Liver (tissue), 9 donors: ENCODE results near the gene NEU4. TPM values are rescaled to one million over a fixed set of nuclear protein-coding genes. Genes with fewer than 3 reads are reported as not detected.
"Not testable (repeated sequence)": the region's sequence is repeated elsewhere in the genome, so short reads cannot be mapped to it uniquely, and the experiment has no call there.

Experiments
- DNase-seq: peaks from one replicate; pipeline ENCODE4 v3.0.0-alpha.2; 2017; ENCODE audit warnings: low spot score
- H3K27ac ChIP-seq, 2 donors: one replicate each; pipeline ENCODE4 v1.7.0; 2013; ENCODE audit warnings: inconsistent platforms in 2 of 2, low read length in 2 of 2, control low read depth in 1 of 2, low read depth in 1 of 2, mild to moderate bottlenecking in 1 of 2
- H3K27me3 ChIP-seq, 4 donors: one replicate each; pipeline versions ENCODE4 v1.6.1 to v1.7.0; 2013; ENCODE audit warnings: low read length in 3 of 4, inconsistent platforms in 1 of 4, mild to moderate bottlenecking in 1 of 4, moderate library complexity in 1 of 4; ENCODE audit not compliant: control insufficient read depth in 4 of 4, insufficient read depth in 4 of 4
- H3K36me3 ChIP-seq, 4 donors: one replicate each; pipeline versions ENCODE4 v1.6.1 to v1.7.0; 2013; ENCODE audit warnings: low read length in 3 of 4, mild to moderate bottlenecking in 3 of 4, low read depth in 1 of 4, moderate library complexity in 1 of 4; ENCODE audit not compliant: control insufficient read depth in 4 of 4, insufficient read depth in 3 of 4
- H3K4me1 ChIP-seq, 4 donors: one replicate each; pipeline versions ENCODE4 v1.6.1 to v1.7.0; 2013; ENCODE audit warnings: low read length in 3 of 4, mild to moderate bottlenecking in 3 of 4, moderate library complexity in 1 of 4; ENCODE audit not compliant: control insufficient read depth in 4 of 4, insufficient read depth in 4 of 4
- H3K4me3 ChIP-seq, 3 donors: one replicate each; pipeline versions ENCODE4 v1.6.1 to v1.7.0; 2013; ENCODE audit warnings: low read length in 3 of 3, control low read depth in 1 of 3, low read depth in 1 of 3, mild to moderate bottlenecking in 1 of 3
- H3K9ac ChIP-seq, 2 donors: one replicate each; pipeline ENCODE4 v1.7.0; 2013; ENCODE audit warnings: low read length in 2 of 2, mild to moderate bottlenecking in 2 of 2, moderate library complexity in 2 of 2, control low read depth in 1 of 2, low read depth in 1 of 2
- H3K9me3 ChIP-seq, 4 donors: one replicate each; pipeline versions ENCODE4 v1.6.1 to v1.7.0; 2013; ENCODE audit warnings: low read length in 3 of 4; ENCODE audit not compliant: control insufficient read depth in 4 of 4
- ATF3 ChIP-seq: IDR thresholded peaks from 2 replicates; pipeline ENCODE4 v1.6.1; 2016; ENCODE audit warnings: antibody characterized with exemption
- FOXA1 ChIP-seq: IDR thresholded peaks from 2 replicates; pipeline ENCODE4 v1.6.1; 2016; ENCODE audit warnings: antibody characterized with exemption
- FOXA2 ChIP-seq: IDR thresholded peaks from 2 replicates; pipeline ENCODE4 v1.6.1; 2016; ENCODE audit warnings: antibody characterized with exemption
- GABPA ChIP-seq, 2 donors: IDR thresholded peaks in 1 of 2; conservative IDR thresholded peaks in 1 of 2; 2 replicates each; pipeline ENCODE4 v1.6.1; 2016; ENCODE audit warnings: antibody characterized with exemption in 2 of 2, mild to moderate bottlenecking in 1 of 2, moderate library complexity in 1 of 2
- HNF4A ChIP-seq, 2 donors: conservative IDR thresholded peaks; 2 replicates each; pipeline ENCODE4 v1.6.1; 2016; ENCODE audit warnings: antibody characterized with exemption in 2 of 2, mild to moderate bottlenecking in 2 of 2
- HNF4G ChIP-seq: IDR thresholded peaks from 2 replicates; pipeline ENCODE4 v1.6.1; 2016; ENCODE audit warnings: antibody characterized with exemption
- RXRA ChIP-seq, 2 donors: IDR thresholded peaks; 2 replicates each; pipeline ENCODE4 v1.6.1; 2017 to 2018; ENCODE audit warnings: antibody characterized with exemption in 2 of 2, mild to moderate bottlenecking in 1 of 2
- SP1 ChIP-seq: IDR thresholded peaks from 2 replicates; pipeline ENCODE4 v1.6.1; 2018; ENCODE audit warnings: antibody characterized with exemption, mild to moderate bottlenecking
- TAF1 ChIP-seq: conservative IDR thresholded peaks from 2 replicates; pipeline ENCODE4 v1.6.1; 2016; ENCODE audit warnings: antibody characterized with exemption, mild to moderate bottlenecking
- YY1 ChIP-seq: IDR thresholded peaks from 2 replicates; pipeline ENCODE4 v1.6.1; 2016; ENCODE audit warnings: antibody characterized with exemption, mild to moderate bottlenecking
- ZBTB33 ChIP-seq: IDR thresholded peaks from 2 replicates; pipeline ENCODE4 v1.6.1; 2016; ENCODE audit warnings: antibody characterized with exemption
- WGBS: extraction: QIAGEN DNeasy Blood & Tissue Kit; methylation state at CpG from one replicate; pipeline ENCODE4 v1.1.7; 2013; 5-methylcytosine and 5-hydroxymethylcytosine counted together
- polyA plus RNA-seq, 2 donors: library from polyadenylated mRNA; stranded (reverse) in 1 of 2; unstranded in 1 of 2; fragments of 200-250 nt in 1 of 2; fragments of >200 nt in 1 of 2; fragmentation: Nextera tagmentation in 1 of 2; extraction: Ambion mirVana in 1 of 2; gene quantifications; one replicate each; pipeline versions ENCODE4 v1.2.1 to v1.2.3, GENCODE V29; 2013 to 2015
- total RNA-seq, 2 donors: library from RNA; depleted of rRNA; stranded (reverse); fragments of >200 nt; gene quantifications; one replicate each; pipeline ENCODE4 v1.2.3, GENCODE V29; 2014
- donor health status: healthy.
- donor health status: healthy.
- donor health status: healthy.
- donor health status: healthy.
- donor health status: healthy.

Gene NEU4
- total and polyA plus RNA-seq, 4 donors: 5.4 to 58.4 (median 35.1) TPM

DNA sequence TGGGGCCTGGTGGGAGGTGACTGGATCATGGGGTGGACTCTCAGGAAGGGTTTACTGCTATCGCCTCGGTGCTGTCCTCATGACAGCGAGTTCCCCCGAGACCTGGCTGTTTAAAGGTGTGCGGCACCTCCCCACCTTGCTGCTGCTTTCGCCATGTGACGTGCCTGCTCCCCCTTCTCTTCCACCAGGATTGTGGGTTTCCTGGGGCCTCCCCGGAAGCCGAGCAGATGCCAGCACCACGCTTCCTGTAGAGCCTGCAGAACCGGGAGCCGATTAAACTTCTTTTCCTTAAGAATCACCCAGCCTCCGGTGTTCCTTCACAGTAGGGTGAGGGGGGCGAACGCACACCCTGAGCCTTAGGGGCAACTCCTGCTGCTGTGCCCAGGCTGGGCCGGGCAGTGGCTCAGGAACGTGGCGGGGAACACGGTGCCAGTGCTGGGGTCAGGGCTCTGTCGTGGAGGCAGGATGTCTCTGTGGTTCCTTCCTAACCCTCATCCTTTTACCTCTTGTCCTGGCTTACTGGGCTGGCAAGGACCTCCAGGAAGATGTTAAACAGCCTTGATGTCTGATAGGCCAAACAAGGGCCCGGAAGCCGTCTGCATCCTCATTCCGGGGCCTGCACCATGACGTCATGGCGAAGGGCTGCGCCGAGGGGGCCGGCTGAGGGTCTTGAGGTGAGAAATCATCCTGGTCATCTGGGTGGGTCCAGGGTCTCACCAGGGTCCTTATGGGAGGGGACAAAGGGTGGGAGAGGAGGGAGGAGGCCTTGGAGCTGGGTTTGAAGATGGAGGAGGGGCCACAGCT lies 12.7 kb downstream of the NEU4 start:
- H3K9ac ChIP-seq: no peak overlapping the region
- H3K4me1 ChIP-seq: peaks cover 8 to 15% (median 9%) of the 10 kb centered on the region in 4 donors
- H3K27me3 ChIP-seq: no peaks in the 10 kb centered on the region
- H3K4me3 ChIP-seq: no peak overlapping the region
- H3K9me3 ChIP-seq: peaks cover 0 to under 1% (median under 1%) of the 10 kb centered on the region in 4 donors
- TF ChIP-seq FOXA2: no peak
- TF ChIP-seq ATF3: no peak
- WGBS: 78% methylated on average over 28 of the region's 28 CpGs
- no peaks in the 10 kb centered on the region for H3K36me3 ChIP-seq
- no peak overlapping the region for H3K27ac ChIP-seq
- no peak for DNase-seq

- H3K27me3 ChIP-seq: no peaks in the 10 kb centered on the region
- H3K9ac ChIP-seq: no peak overlapping the region
- H3K4me1 ChIP-seq: peaks cover 8 to 12% (median 9%) of the 10 kb centered on the region in 4 donors
- peaks cover 0 to 5% (median 3%) of the 10 kb centered on the region in 4 donors for H3K9me3 ChIP-seq
- H3K27ac ChIP-seq: no peak overlapping the region
- 86% methylated on average over 14 of the region's 14 CpGs for WGBS
- no peak overlapping the region for H3K4me3 ChIP-seq
- TF ChIP-seq GABPA (IDR thresholded peaks at IDR 0.05 in 1 of 2, conservative IDR thresholded peaks at IDR 0.05 in 1 of 2) (no peak), ATF3 (no peak), ZBTB33 (no peak), RXRA (IDR thresholded peaks at IDR 0.05) (no peak), HNF4A (conservative IDR thresholded peaks at IDR 0.05) (no peak), TAF1 (no peak), FOXA1 (no peak), FOXA2 (no peak), HNF4G (no peak), YY1 (no peak), SP1 (no peak)
- DNase-seq: no peak
- no peaks in the 10 kb centered on the region for H3K36me3 ChIP-seq
Observed at GRCh38 chr2:241822264-241822623, 13.3 kb downstream of the NEU4 start.

- H3K4me3 ChIP-seq, H3K4me1 ChIP-seq, H3K36me3 ChIP-seq, DNase-seq, H3K9me3 ChIP-seq, H3K27ac ChIP-seq, H3K27me3 ChIP-seq, H3K9ac ChIP-seq: not testable (repeated sequence)
- WGBS: 94% methylated on average over 45 of the region's 45 CpGs
Observed at GRCh38 chr2:241823531-241824437, 14.8 kb downstream of the NEU4 start.
